HepG2 (cell line): ENCODE measurements around the gene PAPPA2. TPM values are rescaled to one million over a fixed set of nuclear protein-coding genes. Genes with fewer than 3 reads are reported as not detected.

Experiments
- ATAC-seq: fragments of 200-7000 bp; cut with Tn5 transposase; 3 replicates; pipeline ENCODE4 v1.9.1; 2020; ENCODE audit warnings: mild to moderate bottlenecking, moderate library complexity
- BruUV-seq: library from RNA; stranded (reverse); fragments of 400-500 nt; replicated peaks from 2 replicates; lab custom pipeline; 2021; lab: Mats Ljungman, UMichigan
- CTCF ChIA-PET: fragments of 300-600 bp; formaldehyde crosslinking; extraction: SDS; loops from one replicate; lab custom pipeline; 2021; ENCODE audit warnings: low total read pairs, inconsistent platforms, low intra/inter-chr PET ratio; lab: Yijun Ruan, JAX
- POLR2A ChIA-PET: fragments of 350-600 bp; sonication (Branson Sonifier 250); formaldehyde crosslinking; loops from one replicate; lab custom pipeline; 2020; ENCODE audit warnings: antibody characterized with exemption, inconsistent platforms; lab: Yijun Ruan, JAX
- DNase-seq: peaks from one replicate; pipeline ENCODE4 v3.0.0-alpha.2; 2015; ENCODE audit warnings: low spot score
- FAIRE-seq: peaks from 3 replicates; lab custom pipeline; 2011; peaks lifted over from hg19 to GRCh38; lab: Jason Lieb, UNC
- H2AFZ ChIP-seq: one replicate; pipeline ENCODE4 v1.6.1; 2011; ENCODE audit warnings: low read length, inconsistent platforms
- H3K27ac ChIP-seq: fragments of 300-600 bp; 3 replicates; pipeline ENCODE4 v1.8.0; 2011; ENCODE audit warnings: mixed run types, mild to moderate bottlenecking, mixed read lengths, low read length, inconsistent platforms; ENCODE audit not compliant: insufficient read depth; ENCODE audit errors: extremely low read length
- H3K27me3 ChIP-seq, 2 experiments: fragments of 200-600 bp in 1 of 2; 2 replicates in 1 of 2; 3 replicates in 1 of 2; pipeline versions ENCODE4 v1.6.0 to v1.8.0; 2011; ENCODE audit warnings: low read length in 2 of 2, mild to moderate bottlenecking in 2 of 2, moderate library complexity in 2 of 2, inconsistent platforms in 1 of 2; ENCODE audit not compliant: insufficient read depth in 2 of 2, control insufficient read depth in 1 of 2
- H3K36me3 ChIP-seq, 2 experiments: fragments of 200-600 bp in 1 of 2; replicated peaks in 1 of 2; 2 replicates in 1 of 2; 3 replicates in 1 of 2; pipeline versions ENCODE4 v1.5.1 to v1.8.0; 2011; ENCODE audit warnings: low read length in 2 of 2, inconsistent platforms in 1 of 2; ENCODE audit not compliant: insufficient read depth in 2 of 2, control insufficient read depth in 1 of 2
- H3K4me1 ChIP-seq: 2 replicates; pipeline ENCODE4 v1.5.1; 2012; ENCODE audit warnings: low read length, inconsistent platforms; ENCODE audit not compliant: insufficient read depth
- H3K4me2 ChIP-seq: 2 replicates; pipeline ENCODE4 v1.6.0; 2011; ENCODE audit warnings: low read depth, low read length, inconsistent platforms
- H3K4me3 ChIP-seq, 3 experiments: fragments of 200-600 bp in 1 of 3; sonication (generic), shearing (Covaris generic) in 1 of 3; replicated peaks in 1 of 3; 2 replicates each; pipeline ENCODE4 v1.5.1; 2011 to 2016; ENCODE audit warnings: low read length in 3 of 3, inconsistent platforms in 2 of 3, low read depth in 2 of 3, mild to moderate bottlenecking in 2 of 3, control low read depth in 1 of 3, mixed read lengths in 1 of 3; ENCODE audit not compliant: insufficient read depth in 1 of 3
- H3K79me2 ChIP-seq: one replicate; pipeline ENCODE4 v1.6.1; 2011; ENCODE audit warnings: low read length, inconsistent platforms; ENCODE audit not compliant: insufficient read depth
- H3K9ac ChIP-seq: 2 replicates; pipeline ENCODE4 v1.6.0; 2011; ENCODE audit warnings: mild to moderate bottlenecking, low read depth, low read length, inconsistent platforms; ENCODE audit not compliant: insufficient read depth
- H3K9me3 ChIP-seq: 2 replicates; pipeline ENCODE4 v1.5.1; 2012; ENCODE audit warnings: mild to moderate bottlenecking, low read length
- H4K20me1 ChIP-seq: 2 replicates; pipeline ENCODE4 v1.6.0; 2011; ENCODE audit warnings: inconsistent platforms, mild to moderate bottlenecking, low read length, moderate library complexity; ENCODE audit not compliant: insufficient read depth
- ASH2L ChIP-seq: fragments of 300-600, 200-600 bp; sonication (generic); IDR thresholded peaks from 2 replicates; pipeline ENCODE4 v1.7.0; 2017; ENCODE audit warnings: low read depth, mild to moderate bottlenecking, moderate library complexity, mixed read lengths, low read length; ENCODE audit not compliant: insufficient read length
- CEBPG ChIP-seq: IDR thresholded peaks from 2 replicates; pipeline ENCODE4 v1.6.1; 2016
- FOSL1 ChIP-seq: sonication (generic); formaldehyde crosslinking; IDR thresholded peaks from 2 replicates; pipeline ENCODE4 v1.9.0; 2021; ENCODE audit warnings: missing genetic modification reagents, borderline replicate concordance
- HMGXB4 ChIP-seq, 2 experiments: sonication (generic) in 1 of 2; formaldehyde crosslinking in 1 of 2; IDR thresholded peaks; 2 replicates each; pipeline versions ENCODE4 v1.4.0 to v1.6.1; 2018 to 2020; ENCODE audit warnings: missing genetic modification reagents in 2 of 2, borderline replicate concordance in 1 of 2, low read depth in 1 of 2, mild to moderate bottlenecking in 1 of 2, missing biosample characterization in 1 of 2
- KLF13 ChIP-seq: sonication (generic); formaldehyde crosslinking; IDR thresholded peaks from 2 replicates; pipeline ENCODE4 v1.4.0; 2020; ENCODE audit warnings: mild to moderate bottlenecking, missing genetic modification reagents
- MED1 ChIP-seq: sonication (generic); formaldehyde crosslinking; IDR thresholded peaks from 2 replicates; pipeline ENCODE4 v1.4.0; 2020; ENCODE audit warnings: missing genetic modification reagents
- MXD4 ChIP-seq: IDR thresholded peaks from 2 replicates; pipeline ENCODE4 v1.6.1; 2016; ENCODE audit warnings: mild to moderate bottlenecking, missing biosample characterization, missing genetic modification reagents
- NFE2L1 ChIP-seq: sonication (generic); formaldehyde crosslinking; IDR thresholded peaks from 2 replicates; pipeline ENCODE4 v1.4.0; 2020; ENCODE audit warnings: missing genetic modification reagents, mild to moderate bottlenecking, borderline replicate concordance
- PRPF4 ChIP-seq: fragments of 200-400 bp; formaldehyde crosslinking; IDR thresholded peaks from 2 replicates; pipeline ENCODE4 v1.6.1; 2016; ENCODE audit warnings: low read length, low read depth; ENCODE audit not compliant: poor library complexity, severe bottlenecking
- RBFOX2 ChIP-seq: fragments of 200-400 bp; formaldehyde crosslinking; IDR thresholded peaks from 2 replicates; pipeline ENCODE4 v1.6.1; 2017; ENCODE audit warnings: low read depth, mild to moderate bottlenecking, low read length
- U2AF2 ChIP-seq: fragments of 200-400 bp; formaldehyde crosslinking; IDR thresholded peaks from 2 replicates; pipeline ENCODE4 v1.6.1; 2017; ENCODE audit warnings: low read depth, mild to moderate bottlenecking, low read length
- ZNF12 ChIP-seq: sonication (generic); formaldehyde crosslinking; IDR thresholded peaks from 2 replicates; pipeline ENCODE4 v1.5.0; 2020; ENCODE audit warnings: missing genetic modification reagents
- ZNF121 ChIP-seq: sonication (generic); formaldehyde crosslinking; IDR thresholded peaks from 2 replicates; pipeline ENCODE4 v1.5.0; 2020; ENCODE audit warnings: mild to moderate bottlenecking, missing genetic modification reagents
- ZNF292 ChIP-seq: sonication (generic); formaldehyde crosslinking; IDR thresholded peaks from 2 replicates; pipeline ENCODE4 v1.8.1; 2022; ENCODE audit warnings: mild to moderate bottlenecking, low read depth, missing genetic modification reagents, borderline replicate concordance
- ZNF350 ChIP-seq: sonication (generic); formaldehyde crosslinking; IDR thresholded peaks from 2 replicates; pipeline ENCODE4 v1.4.0; 2020; ENCODE audit warnings: mild to moderate bottlenecking, low read depth, missing genetic modification reagents, borderline replicate concordance
- WGBS: methylation state at CpG from one replicate; pipeline ENCODE4 v1.1.6; 2017; ENCODE audit warnings: low lambda C conversion rate; 5-methylcytosine and 5-hydroxymethylcytosine counted together
- in situ Hi-C: cut with HindIII; loops from 2 replicates; pipeline ENCODE4 v1.10.0; 2017; ENCODE audit warnings: low pct_unique_long_range_greater_than_20kb; ENCODE audit not compliant: extremely low pct_ligation_motif_present
- intact Hi-C: fragments of 100-400 bp; cut with micrococcal nuclease; formaldehyde crosslinking; loops from one replicate; pipeline ENCODE4 v1.10.0; 2022; ENCODE audit not compliant: unreplicated experiment
- polyA plus RNA-seq, 8 experiments: library from polyadenylated mRNA; depleted of rRNA in 3 of 8; stranded (reverse) in 7 of 8; unstranded in 1 of 8; fragments of >200 nt; fragmentation: Illumina TruSeq in 4 of 8; extraction: Trizol in 4 of 8; gene quantifications; 2 replicates each; pipeline versions ENCODE4 v1.2.1 to v1.2.3, GENCODE V29; 2011 to 2016; ENCODE audit warnings: low read depth in 4 of 8, missing spikeins in 1 of 8, mixed read lengths in 1 of 8; ENCODE audit not compliant: insufficient read depth in 1 of 8
- total RNA-seq, 5 experiments: library from RNA; depleted of rRNA; stranded (reverse); fragments of >200 nt; fragmentation: Illumina TruSeq; extraction: Trizol; gene quantifications; 2 replicates each; pipeline ENCODE4 v1.2.3, GENCODE V29; 2016; ENCODE audit warnings: low read depth in 1 of 5
- TF ChIP-seq, protein P1 (sequence below): sonication (generic); formaldehyde crosslinking; IDR thresholded peaks from 2 replicates; pipeline ENCODE4 v1.9.0; 2021; ENCODE audit warnings: missing genetic modification reagents, borderline replicate concordance

Gene PAPPA2
- total and polyA plus RNA-seq, 2 of the 13 experiments (the other 11 are each of a cell fraction or from before 2014, with no cell fraction given), result 0.01 TPM; not detected in 1

DNA sequence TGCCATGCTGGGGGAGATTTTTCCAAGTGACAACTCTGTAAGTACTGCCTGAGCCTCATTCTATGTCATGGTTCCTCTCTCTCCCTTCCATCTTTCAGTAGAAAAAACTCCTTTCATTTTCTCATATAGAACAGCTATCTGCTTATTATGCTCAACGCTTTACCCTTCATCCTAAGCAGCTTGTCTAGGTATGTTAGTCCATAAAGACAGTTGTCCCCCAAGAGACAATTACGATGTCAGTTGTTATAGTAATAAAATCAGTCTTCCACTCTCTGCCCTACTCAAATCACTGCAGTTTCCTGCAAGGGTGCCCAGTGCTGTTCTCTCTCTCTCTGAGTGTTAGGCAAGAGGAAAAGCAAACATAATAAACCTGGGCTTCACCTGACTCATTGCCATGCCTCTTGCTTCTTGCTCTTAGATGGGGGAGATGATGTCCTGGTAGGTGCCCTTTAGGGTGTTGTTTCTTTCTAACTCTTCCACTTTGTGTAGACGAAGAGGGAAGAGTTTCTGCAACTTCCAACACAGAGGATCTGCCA, 59.4 kb downstream of the PAPPA2 start (continued):
- no peak for TF ChIP-seq HMGXB4 (CRISPR knock-in tag; IDR thresholded peaks at IDR 0.05; ENCODE audit: borderline replicate concordance in 1 of 2, low read depth in 1 of 2)

DNA sequence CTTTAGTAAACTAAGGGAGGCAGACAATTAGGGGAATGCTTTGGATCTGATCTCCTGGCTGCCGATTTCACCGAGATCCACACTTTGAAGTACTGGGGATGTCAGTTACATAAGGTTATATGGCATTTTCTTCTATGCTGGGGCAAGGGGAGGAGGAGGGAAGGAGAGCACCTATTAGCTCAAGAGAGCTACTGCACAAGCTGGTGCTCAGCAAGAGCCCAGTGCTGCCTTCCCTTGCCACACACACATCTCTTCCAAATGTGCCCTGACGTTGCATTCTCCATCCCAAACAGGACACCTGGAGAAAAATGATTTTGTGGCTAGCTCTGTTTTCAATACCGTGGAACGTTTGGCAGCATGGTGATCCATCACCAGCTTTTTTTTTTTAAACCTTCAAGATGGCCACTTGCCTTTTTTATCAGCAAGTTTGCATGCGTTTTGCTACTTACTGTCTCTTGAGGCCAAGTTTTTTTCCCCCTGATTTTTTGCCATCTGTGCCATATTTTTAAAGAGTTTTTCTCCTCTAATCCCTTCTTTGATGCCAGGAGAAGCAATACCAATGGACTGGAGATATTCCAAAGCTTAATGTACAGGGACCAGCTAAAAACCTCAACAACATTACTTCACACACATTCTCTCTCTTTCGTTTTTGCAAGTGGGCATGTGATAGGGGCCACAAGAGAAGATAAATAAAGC, 66.6 kb downstream of the PAPPA2 start:
- POLR2A ChIA-PET, result no interaction called here
- Histone ChIP-seq H3K27ac (no peak overlapping the region), H4K20me1 (no peaks in the 10 kb centered on the region), H3K4me2 (no peak overlapping the region), H3K9me3 (no peaks in the 10 kb centered on the region), H3K36me3 (no peaks in the 10 kb centered on the region), H3K4me3 (no peak overlapping the region), H3K9ac (no peak overlapping the region), H3K79me2 (no peaks in the 10 kb centered on the region), H3K4me1 (peaks cover 11% of the 10 kb centered on the region), H3K27me3 (no peaks in the 10 kb centered on the region), H2AFZ (no peak overlapping the region)
- intact Hi-C loops, result no loop called here
- TF ChIP-seq RBFOX2, result no peak
- TF ChIP-seq CEBPG (CRISPR knock-in tag), result no peak
- TF ChIP-seq NFE2L1, result no peak
- TF ChIP-seq ZNF292, result no peak
- TF ChIP-seq, protein P1, sequence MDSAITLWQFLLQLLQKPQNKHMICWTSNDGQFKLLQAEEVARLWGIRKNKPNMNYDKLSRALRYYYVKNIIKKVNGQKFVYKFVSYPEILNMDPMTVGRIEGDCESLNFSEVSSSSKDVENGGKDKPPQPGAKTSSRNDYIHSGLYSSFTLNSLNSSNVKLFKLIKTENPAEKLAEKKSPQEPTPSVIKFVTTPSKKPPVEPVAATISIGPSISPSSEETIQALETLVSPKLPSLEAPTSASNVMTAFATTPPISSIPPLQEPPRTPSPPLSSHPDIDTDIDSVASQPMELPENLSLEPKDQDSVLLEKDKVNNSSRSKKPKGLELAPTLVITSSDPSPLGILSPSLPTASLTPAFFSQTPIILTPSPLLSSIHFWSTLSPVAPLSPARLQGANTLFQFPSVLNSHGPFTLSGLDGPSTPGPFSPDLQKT, result no peak
- TF ChIP-seq FOSL1, result no peak
- TF ChIP-seq MED1, result no peak
- TF ChIP-seq KLF13, result no peak
- no peak for TF ChIP-seq ZNF350 (CRISPR knock-in tag)
- no peak for TF ChIP-seq ASH2L
- TF ChIP-seq ZNF12 (CRISPR knock-in tag), result no peak
- no peak for TF ChIP-seq U2AF2
- TF ChIP-seq PRPF4, result no peak
- no peak for TF ChIP-seq MXD4 (CRISPR knock-in tag)
- no peak for TF ChIP-seq ZNF121 (CRISPR knock-in tag)
- in situ Hi-C loops, result no loop called here
- CTCF ChIA-PET, result no interaction called here
- ATAC-seq (no peak), FAIRE-seq (no peak), DNase-seq (no peak)
- WGBS, result 26% methylated on average over 7 of the region's 7 CpGs
- no TSS peak for BruUV-seq
